GM12878 (cell line): ENCODE measurements around the gene TP53RK. TPM values are rescaled to one million over a fixed set of nuclear protein-coding genes. Genes with fewer than 3 reads are reported as not detected.

Source experiments
- ATAC-seq: fragments of 200-7000 bp; cut with Tn5 transposase; 3 replicates; pipeline ENCODE4 v1.9.1; 2020; ENCODE audit warnings: mild to moderate bottlenecking, moderate library complexity
- BruUV-seq: library from RNA; stranded (reverse); fragments of 400-500 nt; replicated peaks from 2 replicates; lab custom pipeline; 2021; lab: Mats Ljungman, UMichigan
- CTCF ChIA-PET: fragments of 300-600 bp; sonication (Branson Sonifier 250); formaldehyde crosslinking; extraction: SDS; loops from one replicate; lab custom pipeline; 2021; ENCODE audit warnings: inconsistent platforms; lab: Yijun Ruan, JAX
- POLR2A ChIA-PET: fragments of 350-600 bp; formaldehyde crosslinking; extraction: SDS; loops from one replicate; lab custom pipeline; 2021; ENCODE audit warnings: inconsistent platforms; lab: Charles Lee
- RAD21 ChIA-PET: fragments of 300-600 bp; sonication (Branson Sonifier 250); formaldehyde crosslinking; loops from one replicate; lab custom pipeline; 2023; ENCODE audit warnings: antibody characterized with exemption; ENCODE audit not compliant: unreplicated experiment; lab: Charles Lee
- SMC1A ChIA-PET: fragments of 300-600 bp; sonication (Branson Sonifier 250); formaldehyde crosslinking; loops from one replicate; lab custom pipeline; 2023; ENCODE audit not compliant: unreplicated experiment, uncharacterized antibody; lab: Charles Lee
- DNase-seq: peaks from one replicate; pipeline ENCODE4 v3.0.0-alpha.2; 2011; ENCODE audit warnings: low read depth, low spot score
- FAIRE-seq: peaks from 3 replicates; lab custom pipeline; 2011; peaks lifted over from hg19 to GRCh38; lab: Jason Lieb, UNC
- H2AFZ ChIP-seq: 2 replicates; pipeline ENCODE4 v1.6.0; 2011; ENCODE audit warnings: low read depth, low read length, control low read depth; ENCODE audit not compliant: control insufficient read depth
- H3K27ac ChIP-seq: 2 replicates; pipeline ENCODE4 v1.5.1; 2011; ENCODE audit warnings: control low read depth; ENCODE audit not compliant: control insufficient read depth, insufficient read depth
- H3K27me3 ChIP-seq, 2 experiments: replicated peaks in 1 of 2; 2 replicates each; pipeline versions ENCODE4 v1.6.0 to v1.6.1; 2011; ENCODE audit warnings: low read length in 1 of 2; ENCODE audit not compliant: control insufficient read depth in 2 of 2, insufficient read depth in 2 of 2
- H3K36me3 ChIP-seq, 2 experiments: 2 replicates each; pipeline ENCODE4 v1.5.1; 2011; ENCODE audit warnings: low read length in 1 of 2; ENCODE audit not compliant: control insufficient read depth in 2 of 2, insufficient read depth in 2 of 2
- H3K4me1 ChIP-seq: 2 replicates; pipeline ENCODE4 v1.6.1; 2011; ENCODE audit warnings: mild to moderate bottlenecking, low read length, moderate library complexity, mixed read lengths; ENCODE audit not compliant: control insufficient read depth, insufficient read depth
- H3K4me2 ChIP-seq: 2 replicates; pipeline ENCODE4 v1.6.0; 2011; ENCODE audit warnings: control low read depth; ENCODE audit not compliant: control insufficient read depth, insufficient read depth
- H3K4me3 ChIP-seq: fragments of 200-600 bp; sonication (generic); 2 replicates; pipeline ENCODE4 v1.5.1; 2016
- H3K79me2 ChIP-seq: 2 replicates; pipeline ENCODE4 v1.6.0; 2011; ENCODE audit warnings: low read length; ENCODE audit not compliant: control insufficient read depth, insufficient read depth
- H3K9ac ChIP-seq: 2 replicates; pipeline ENCODE4 v1.8.0; 2011; ENCODE audit warnings: low read length, control low read depth, mixed read lengths; ENCODE audit not compliant: control insufficient read depth, insufficient read depth
- H3K9me3 ChIP-seq: replicated peaks from 3 replicates; pipeline ENCODE4 v1.5.1; 2011; ENCODE audit warnings: mild to moderate bottlenecking, low read length; ENCODE audit not compliant: control insufficient read depth, insufficient read depth
- H4K20me1 ChIP-seq: 2 replicates; pipeline ENCODE4 v1.6.0; 2011; ENCODE audit not compliant: control insufficient read depth, insufficient read depth
- ASH2L ChIP-seq: fragments of 300-600, 200-600 bp; sonication (generic); IDR thresholded peaks from 2 replicates; pipeline ENCODE4 v1.6.1; 2017; ENCODE audit warnings: low read depth, mild to moderate bottlenecking, borderline replicate concordance
- PKNOX1 ChIP-seq: fragments of 450-650 bp; IDR thresholded peaks from 2 replicates; pipeline ENCODE4 v1.6.1; 2016; ENCODE audit warnings: mild to moderate bottlenecking
- SREBF2 ChIP-seq: IDR thresholded peaks from 2 replicates; pipeline ENCODE4 v1.6.1; 2012; ENCODE audit warnings: mild to moderate bottlenecking, low read length
- ZNF24 ChIP-seq: fragments of 450-650 bp; IDR thresholded peaks from 2 replicates; pipeline ENCODE4 v1.6.1; 2017; ENCODE audit warnings: antibody characterized with exemption, mild to moderate bottlenecking
- ZNF592 ChIP-seq: fragments of 450-650 bp; IDR thresholded peaks from 2 replicates; pipeline ENCODE4 v1.6.1; 2017; ENCODE audit warnings: mild to moderate bottlenecking, moderate library complexity
- ZSCAN29 ChIP-seq: fragments of 450-650 bp; IDR thresholded peaks from 2 replicates; pipeline ENCODE4 v1.6.1; 2017; ENCODE audit warnings: mild to moderate bottlenecking, moderate library complexity
- WGBS: methylation state at CpG from one replicate; pipeline ENCODE4 v1.1.6; 2016; ENCODE audit warnings: low lambda C conversion rate; ENCODE audit not compliant: insufficient replicate concordance, insufficient coverage; ENCODE audit errors: missing lambda C conversion rate; 5-methylcytosine and 5-hydroxymethylcytosine counted together
- in situ Hi-C: fragments of 300-500 bp; cut with MboI; formaldehyde crosslinking; loops from 9 replicates; pipeline ENCODE4 v1.14.3; 2018; ENCODE audit warnings: mixed read lengths
- intact Hi-C: fragments of 100-400 bp; cut with micrococcal nuclease; formaldehyde crosslinking; loops from one replicate; pipeline ENCODE4 v1.14.2; 2022; ENCODE audit not compliant: unreplicated experiment
- polyA plus RNA-seq, 11 experiments: library from polyadenylated mRNA; depleted of rRNA in 4 of 11; unstranded in 6 of 11; stranded (reverse) in 5 of 11; fragments of >200 nt; fragmentation: Nextera tagmentation in 4 of 11; fragmentation: Illumina TruSeq in 1 of 11; extraction: Ambion mirVana in 4 of 11; extraction: Trizol in 1 of 11; gene quantifications; 1 replicate in 1 of 11; 2 replicates in 10 of 11; pipeline versions ENCODE4 v1.2.1 to v1.2.3, GENCODE V29; 2011 to 2016; ENCODE audit warnings: inconsistent platforms in 2 of 11, missing spikeins in 2 of 11, low read depth in 1 of 11
- total RNA-seq, 4 experiments: library from RNA; depleted of rRNA in 3 of 4; stranded (reverse); fragments of >200 nt in 3 of 4; fragmentation: Illumina TruSeq in 1 of 4; extraction: Trizol in 1 of 4; gene quantifications; 2 replicates each; pipeline versions ENCODE4 v1.2.1 to v1.2.3, GENCODE V29; 2013 to 2021
- TF ChIP-seq, protein P1 (sequence below): IDR thresholded peaks from 2 replicates; pipeline ENCODE4 v1.6.1; 2012; ENCODE audit warnings: low read length, inconsistent platforms

TP53RK gene
- total and polyA plus RNA-seq, 10 of the 15 experiments (the other 5 are each of a cell fraction or from before 2014, with no cell fraction given) = 3.8 to 23.1 (median 16.1) TPM

GRCh38 chr20:46701986-46702385 lies 12.7 kb upstream of the TP53RK start:
- Histone ChIP-seq H3K9ac (no peak overlapping the region), H3K79me2 (no peaks in the 10 kb centered on the region), H4K20me1 (no peaks in the 10 kb centered on the region), H3K9me3 (peaks cover 2% of the 10 kb centered on the region; the same call in 1 of the 3 replicates), H3K27ac (no peak overlapping the region), H3K4me1 (no peaks in the 10 kb centered on the region), H3K4me3 (no peak overlapping the region), H3K27me3 (no peaks in the 10 kb centered on the region; a peak in 1 of 4 replicates), H3K4me2 (no peak overlapping the region), H2AFZ (no peak overlapping the region), H3K36me3 (no peaks in the 10 kb centered on the region)
- FAIRE-seq = no peak
- ChIA-PET RAD21 (no interaction called here), CTCF (interaction anchor here (1.2 to 1.9 kb wide), 2 partner anchors 8 to 22 kb away, joined by 3 to 5 read pairs; no protein-coding TSS in a partner anchor), POLR2A (no interaction called here), SMC1A (interaction anchor here (0.7 to 1.3 kb wide), 2 partner anchors 14 to 20 kb away, joined by 3 to 5 read pairs; no protein-coding TSS in a partner anchor)
- 35% methylated on average over 4 of the region's 5 CpGs for WGBS
- no peak for DNase-seq
- intact Hi-C loops = no loop called here
- ATAC-seq = no peak
- TF ChIP-seq PKNOX1 = no peak
- TF ChIP-seq SREBF2 = no peak
- TF ChIP-seq, protein P1, sequence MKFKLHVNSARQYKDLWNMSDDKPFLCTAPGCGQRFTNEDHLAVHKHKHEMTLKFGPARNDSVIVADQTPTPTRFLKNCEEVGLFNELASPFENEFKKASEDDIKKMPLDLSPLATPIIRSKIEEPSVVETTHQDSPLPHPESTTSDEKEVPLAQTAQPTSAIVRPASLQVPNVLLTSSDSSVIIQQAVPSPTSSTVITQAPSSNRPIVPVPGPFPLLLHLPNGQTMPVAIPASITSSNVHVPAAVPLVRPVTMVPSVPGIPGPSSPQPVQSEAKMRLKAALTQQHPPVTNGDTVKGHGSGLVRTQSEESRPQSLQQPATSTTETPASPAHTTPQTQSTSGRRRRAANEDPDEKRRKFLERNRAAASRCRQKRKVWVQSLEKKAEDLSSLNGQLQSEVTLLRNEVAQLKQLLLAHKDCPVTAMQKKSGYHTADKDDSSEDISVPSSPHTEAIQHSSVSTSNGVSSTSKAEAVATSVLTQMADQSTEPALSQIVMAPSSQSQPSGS = no peak
- TF ChIP-seq ZNF24 = no peak
- TF ChIP-seq ASH2L = no peak
- TF ChIP-seq ZNF592 = no peak
- TF ChIP-seq ZSCAN29 = no peak
- no TSS peak for BruUV-seq
- in situ Hi-C loops = no loop called here
